GM12878 (cell line): ENCODE measurements around the gene PPP2R3A. TPM values are rescaled to one million over a fixed set of nuclear protein-coding genes. Genes with fewer than 3 reads are reported as not detected.

Experiments
- ATAC-seq: fragments of 200-7000 bp; cut with Tn5 transposase; 3 replicates; pipeline ENCODE4 v1.9.1; 2020; ENCODE audit warnings: mild to moderate bottlenecking, moderate library complexity
- BruUV-seq: library from RNA; stranded (reverse); fragments of 400-500 nt; replicated peaks from 2 replicates; lab custom pipeline; 2021; lab: Mats Ljungman, UMichigan
- CTCF ChIA-PET: fragments of 300-600 bp; sonication (Branson Sonifier 250); formaldehyde crosslinking; extraction: SDS; loops from one replicate; lab custom pipeline; 2021; ENCODE audit warnings: inconsistent platforms; lab: Yijun Ruan, JAX
- POLR2A ChIA-PET: fragments of 350-600 bp; formaldehyde crosslinking; extraction: SDS; loops from one replicate; lab custom pipeline; 2021; ENCODE audit warnings: inconsistent platforms; lab: Charles Lee
- RAD21 ChIA-PET: fragments of 300-600 bp; sonication (Branson Sonifier 250); formaldehyde crosslinking; loops from one replicate; lab custom pipeline; 2023; ENCODE audit warnings: antibody characterized with exemption; ENCODE audit not compliant: unreplicated experiment; lab: Charles Lee
- SMC1A ChIA-PET: fragments of 300-600 bp; sonication (Branson Sonifier 250); formaldehyde crosslinking; loops from one replicate; lab custom pipeline; 2023; ENCODE audit not compliant: unreplicated experiment, uncharacterized antibody; lab: Charles Lee
- DNase-seq: peaks from one replicate; pipeline ENCODE4 v3.0.0-alpha.2; 2011; ENCODE audit warnings: low read depth, low spot score
- FAIRE-seq: peaks from 3 replicates; lab custom pipeline; 2011; peaks lifted over from hg19 to GRCh38; lab: Jason Lieb, UNC
- H2AFZ ChIP-seq: 2 replicates; pipeline ENCODE4 v1.6.0; 2011; ENCODE audit warnings: low read depth, low read length, control low read depth; ENCODE audit not compliant: control insufficient read depth
- H3K27ac ChIP-seq: 2 replicates; pipeline ENCODE4 v1.5.1; 2011; ENCODE audit warnings: control low read depth; ENCODE audit not compliant: control insufficient read depth, insufficient read depth
- H3K27me3 ChIP-seq, 2 experiments: replicated peaks in 1 of 2; 2 replicates each; pipeline versions ENCODE4 v1.6.0 to v1.6.1; 2011; ENCODE audit warnings: low read length in 1 of 2; ENCODE audit not compliant: control insufficient read depth in 2 of 2, insufficient read depth in 2 of 2
- H3K36me3 ChIP-seq, 2 experiments: 2 replicates each; pipeline ENCODE4 v1.5.1; 2011; ENCODE audit warnings: low read length in 1 of 2; ENCODE audit not compliant: control insufficient read depth in 2 of 2, insufficient read depth in 2 of 2
- H3K4me1 ChIP-seq: 2 replicates; pipeline ENCODE4 v1.6.1; 2011; ENCODE audit warnings: mild to moderate bottlenecking, low read length, moderate library complexity, mixed read lengths; ENCODE audit not compliant: control insufficient read depth, insufficient read depth
- H3K4me2 ChIP-seq: 2 replicates; pipeline ENCODE4 v1.6.0; 2011; ENCODE audit warnings: control low read depth; ENCODE audit not compliant: control insufficient read depth, insufficient read depth
- H3K4me3 ChIP-seq: fragments of 200-600 bp; sonication (generic); 2 replicates; pipeline ENCODE4 v1.5.1; 2016
- H3K79me2 ChIP-seq: 2 replicates; pipeline ENCODE4 v1.6.0; 2011; ENCODE audit warnings: low read length; ENCODE audit not compliant: control insufficient read depth, insufficient read depth
- H3K9ac ChIP-seq: 2 replicates; pipeline ENCODE4 v1.8.0; 2011; ENCODE audit warnings: low read length, control low read depth, mixed read lengths; ENCODE audit not compliant: control insufficient read depth, insufficient read depth
- H3K9me3 ChIP-seq: replicated peaks from 3 replicates; pipeline ENCODE4 v1.5.1; 2011; ENCODE audit warnings: mild to moderate bottlenecking, low read length; ENCODE audit not compliant: control insufficient read depth, insufficient read depth
- H4K20me1 ChIP-seq: 2 replicates; pipeline ENCODE4 v1.6.0; 2011; ENCODE audit not compliant: control insufficient read depth, insufficient read depth
- ASH2L ChIP-seq: fragments of 300-600, 200-600 bp; sonication (generic); IDR thresholded peaks from 2 replicates; pipeline ENCODE4 v1.6.1; 2017; ENCODE audit warnings: low read depth, mild to moderate bottlenecking, borderline replicate concordance
- CBX5 ChIP-seq: sonication (generic); IDR thresholded peaks from 2 replicates; pipeline ENCODE4 v1.6.1; 2016; ENCODE audit warnings: low read depth, moderate library complexity, mild to moderate bottlenecking, inconsistent platforms
- CHD4 ChIP-seq: fragments of 200-600 bp; sonication (generic); IDR thresholded peaks from 2 replicates; pipeline ENCODE4 v1.6.1; 2016; ENCODE audit warnings: mild to moderate bottlenecking
- CTCF ChIP-seq, 3 experiments: IDR thresholded peaks in 2 of 3; conservative IDR thresholded peaks in 1 of 3; 2 replicates each; pipeline ENCODE4 v1.5.1; 2011; ENCODE audit warnings: low read depth in 3 of 3, low read length in 3 of 3, mild to moderate bottlenecking in 3 of 3, control low read depth in 2 of 3, moderate library complexity in 2 of 3, inconsistent platforms in 1 of 3, mixed read lengths in 1 of 3; ENCODE audit not compliant: control insufficient read depth in 2 of 3, insufficient read depth in 1 of 3; ENCODE audit errors: extremely low read depth in 1 of 3
- HDGF ChIP-seq: fragments of 450-650 bp; IDR thresholded peaks from 2 replicates; pipeline ENCODE4 v1.6.1; 2016; ENCODE audit warnings: antibody characterized with exemption
- KDM1A ChIP-seq: fragments of 200-600 bp; sonication (generic); IDR thresholded peaks from 2 replicates; pipeline ENCODE4 v1.6.1; 2016; ENCODE audit warnings: borderline replicate concordance
- MEF2B ChIP-seq: fragments of 450-650 bp; IDR thresholded peaks from 2 replicates; pipeline ENCODE4 v1.6.1; 2018; ENCODE audit warnings: mild to moderate bottlenecking, moderate library complexity; ENCODE audit not compliant: partially characterized antibody, poor library complexity, severe bottlenecking
- NR2F1 ChIP-seq: fragments of 450-650 bp; conservative IDR thresholded peaks from 2 replicates; pipeline ENCODE4 v1.6.1; 2017; ENCODE audit warnings: mild to moderate bottlenecking
- PAX8 ChIP-seq: fragments of 450-650 bp; IDR thresholded peaks from 2 replicates; pipeline ENCODE4 v1.6.1; 2017; ENCODE audit warnings: mild to moderate bottlenecking, moderate library complexity
- RB1 ChIP-seq: fragments of 450-650 bp; formaldehyde crosslinking; IDR thresholded peaks from 2 replicates; pipeline ENCODE4 v1.6.1; 2017; ENCODE audit warnings: mild to moderate bottlenecking, borderline replicate concordance
- RCOR1 ChIP-seq: conservative IDR thresholded peaks from 2 replicates; pipeline ENCODE4 v1.6.1; 2012; ENCODE audit warnings: low read depth, low read length, improper control_type of control experiment
- STAT1 ChIP-seq: fragments of 450-650 bp; conservative IDR thresholded peaks from 2 replicates; pipeline ENCODE4 v1.6.1; 2014; ENCODE audit warnings: antibody characterized with exemption, mild to moderate bottlenecking
- ZBED1 ChIP-seq: IDR thresholded peaks from 2 replicates; pipeline ENCODE4 v1.6.1; 2016; ENCODE audit warnings: borderline replicate concordance
- ZBTB40 ChIP-seq: fragments of 450-650 bp; IDR thresholded peaks from 2 replicates; pipeline ENCODE4 v1.6.1; 2016; ENCODE audit warnings: mild to moderate bottlenecking, moderate library complexity, borderline replicate concordance
- ZSCAN29 ChIP-seq: fragments of 450-650 bp; IDR thresholded peaks from 2 replicates; pipeline ENCODE4 v1.6.1; 2017; ENCODE audit warnings: mild to moderate bottlenecking, moderate library complexity
- WGBS: methylation state at CpG from one replicate; pipeline ENCODE4 v1.1.6; 2016; ENCODE audit warnings: low lambda C conversion rate; ENCODE audit not compliant: insufficient replicate concordance, insufficient coverage; ENCODE audit errors: missing lambda C conversion rate; 5-methylcytosine and 5-hydroxymethylcytosine counted together
- in situ Hi-C: fragments of 300-500 bp; cut with MboI; formaldehyde crosslinking; loops from 9 replicates; pipeline ENCODE4 v1.14.3; 2018; ENCODE audit warnings: mixed read lengths
- intact Hi-C: fragments of 100-400 bp; cut with micrococcal nuclease; formaldehyde crosslinking; loops from one replicate; pipeline ENCODE4 v1.14.2; 2022; ENCODE audit not compliant: unreplicated experiment
- polyA plus RNA-seq, 11 experiments: library from polyadenylated mRNA; depleted of rRNA in 4 of 11; unstranded in 6 of 11; stranded (reverse) in 5 of 11; fragments of >200 nt; fragmentation: Nextera tagmentation in 4 of 11; fragmentation: Illumina TruSeq in 1 of 11; extraction: Ambion mirVana in 4 of 11; extraction: Trizol in 1 of 11; gene quantifications; 1 replicate in 1 of 11; 2 replicates in 10 of 11; pipeline versions ENCODE4 v1.2.1 to v1.2.3, GENCODE V29; 2011 to 2016; ENCODE audit warnings: inconsistent platforms in 2 of 11, missing spikeins in 2 of 11, low read depth in 1 of 11
- total RNA-seq, 4 experiments: library from RNA; depleted of rRNA in 3 of 4; stranded (reverse); fragments of >200 nt in 3 of 4; fragmentation: Illumina TruSeq in 1 of 4; extraction: Trizol in 1 of 4; gene quantifications; 2 replicates each; pipeline versions ENCODE4 v1.2.1 to v1.2.3, GENCODE V29; 2013 to 2021
- TF ChIP-seq, protein P1 (sequence below): IDR thresholded peaks from 2 replicates; pipeline ENCODE4 v1.6.1; 2011; ENCODE audit warnings: borderline replicate concordance, low read depth, mild to moderate bottlenecking, moderate library complexity, mixed read lengths, low read length; ENCODE audit not compliant: insufficient read depth; ENCODE audit errors: extremely low read length
- TF ChIP-seq, protein P2 (sequence below): fragments of 450-650 bp; IDR thresholded peaks from 2 replicates; pipeline ENCODE4 v1.6.1; 2017; ENCODE audit warnings: mild to moderate bottlenecking

The PPP2R3A gene
- total and polyA plus RNA-seq, 10 of the 15 experiments (the other 5 are each of a cell fraction or from before 2014, with no cell fraction given): under 0.01 to 0.16 (median 0.06) TPM; not detected in 5

DNA sequence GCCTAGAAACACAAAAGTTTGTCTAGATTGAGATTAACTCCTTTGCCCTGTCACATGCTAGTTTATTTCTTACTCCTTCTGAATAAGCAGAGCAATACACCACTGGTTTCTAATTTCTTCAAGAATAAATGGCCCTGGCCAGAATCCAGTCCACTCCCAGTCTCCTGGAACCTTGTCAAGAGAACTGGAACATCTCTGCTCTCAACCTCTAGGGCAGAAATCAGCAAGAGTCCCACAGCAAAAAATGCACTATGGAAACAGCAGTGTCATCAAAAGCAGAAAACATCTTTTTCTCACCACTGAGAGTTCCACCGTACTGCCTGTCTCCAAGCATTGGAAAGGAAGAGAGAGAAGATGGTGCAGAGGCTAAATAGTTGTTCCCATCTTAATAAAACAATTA is 35.9 kb upstream of the PPP2R3A start:
- Histone ChIP-seq H3K4me3 (no peak overlapping the region), H3K4me1 (no peaks in the 10 kb centered on the region), H3K79me2 (no peaks in the 10 kb centered on the region), H3K27ac (no peak overlapping the region), H4K20me1 (no peaks in the 10 kb centered on the region), H2AFZ (no peak overlapping the region), H3K9me3 (no peaks in the 10 kb centered on the region), H3K36me3 (no peaks in the 10 kb centered on the region), H3K27me3 (no peaks in the 10 kb centered on the region; a peak in 1 of 4 replicates), H3K9ac (no peak overlapping the region), H3K4me2 (no peak overlapping the region)
- ATAC-seq (no peak), FAIRE-seq (no peak), DNase-seq (no peak)
- RAD21 ChIA-PET: no interaction called here
- TF ChIP-seq ZBED1 (no peak), CTCF (IDR thresholded peaks at IDR 0.05 in 2 of 3, conservative IDR thresholded peaks at IDR 0.05 in 1 of 3; ENCODE audit: control insufficient read depth in 2 of 3, extremely low read depth in 1 of 3, insufficient read depth in 1 of 3, low read depth in 3 of 3, low read length in 3 of 3) (no peak), ASH2L (no peak), MEF2B (no peak), CHD4 (no peak), NR2F1 (no peak), PAX8 (no peak), ZBTB40 (no peak), RB1 (no peak), HDGF (no peak), KDM1A (no peak), ZSCAN29 (no peak), RCOR1 (no peak), STAT1 (no peak), CBX5 (no peak)
- TF ChIP-seq, protein P1, sequence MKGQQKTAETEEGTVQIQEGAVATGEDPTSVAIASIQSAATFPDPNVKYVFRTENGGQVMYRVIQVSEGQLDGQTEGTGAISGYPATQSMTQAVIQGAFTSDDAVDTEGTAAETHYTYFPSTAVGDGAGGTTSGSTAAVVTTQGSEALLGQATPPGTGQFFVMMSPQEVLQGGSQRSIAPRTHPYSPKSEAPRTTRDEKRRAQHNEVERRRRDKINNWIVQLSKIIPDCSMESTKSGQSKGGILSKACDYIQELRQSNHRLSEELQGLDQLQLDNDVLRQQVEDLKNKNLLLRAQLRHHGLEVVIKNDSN: no peak
- TF ChIP-seq, protein P2, sequence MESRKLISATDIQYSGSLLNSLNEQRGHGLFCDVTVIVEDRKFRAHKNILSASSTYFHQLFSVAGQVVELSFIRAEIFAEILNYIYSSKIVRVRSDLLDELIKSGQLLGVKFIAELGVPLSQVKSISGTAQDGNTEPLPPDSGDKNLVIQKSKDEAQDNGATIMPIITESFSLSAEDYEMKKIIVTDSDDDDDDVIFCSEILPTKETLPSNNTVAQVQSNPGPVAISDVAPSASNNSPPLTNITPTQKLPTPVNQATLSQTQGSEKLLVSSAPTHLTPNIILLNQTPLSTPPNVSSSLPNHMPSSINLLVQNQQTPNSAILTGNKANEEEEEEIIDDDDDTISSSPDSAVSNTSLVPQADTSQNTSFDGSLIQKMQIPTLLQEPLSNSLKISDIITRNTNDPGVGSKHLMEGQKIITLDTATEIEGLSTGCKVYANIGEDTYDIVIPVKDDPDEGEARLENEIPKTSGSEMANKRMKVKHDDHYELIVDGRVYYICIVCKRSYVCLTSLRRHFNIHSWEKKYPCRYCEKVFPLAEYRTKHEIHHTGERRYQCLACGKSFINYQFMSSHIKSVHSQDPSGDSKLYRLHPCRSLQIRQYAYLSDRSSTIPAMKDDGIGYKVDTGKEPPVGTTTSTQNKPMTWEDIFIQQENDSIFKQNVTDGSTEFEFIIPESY: no peak
- in situ Hi-C loops (no loop called here), intact Hi-C loops (no loop called here)
- POLR2A ChIA-PET: no interaction called here
- SMC1A ChIA-PET: no interaction called here
- 44% methylated on average over 1 of the region's 1 CpG for WGBS
- CTCF ChIA-PET: no interaction called here
- no TSS peak for BruUV-seq
